Posterior cingulate gyrus (tissue), 11 donors: ENCODE data around the gene ANKRD16.

Source experiments
- DNase-seq, 10 donors: peaks; one replicate each; pipeline versions ENCODE4 v3.0.0 to v3.0.0-alpha.2; 2020 to 2021; ENCODE audit warnings: mixed read lengths in 3 of 10
- intact Hi-C: fragments of 100-400 bp; cut with DNase I; formaldehyde crosslinking; loops from one replicate; pipeline ENCODE4 v1.15.1; 2023

ANKRD16 gene

GRCh38 chr10:5814110-5815107, 75.3 kb downstream of the ANKRD16 start:
- DNase-seq, result no peak
- intact Hi-C loops, result loop anchor here (5.0 kb wide), 2 partner anchors 43 to 58 kb away; no protein-coding TSS in a partner anchor

GRCh38 chr10:5813341-5814109, 76.2 kb downstream of the ANKRD16 start, which contains the start of gene GDI2:
TSS of gene GDI2 (minus strand) at chr10:5813434. CDS start at chr10:5813258, 176 bp downstream.
- intact Hi-C loops, result loop anchor here (1.0 to 5.0 kb wide), 4 partner anchors 44 to 129 kb away; partner anchors contain the start of genes FBH1 and TASOR2
- peak; percentile 93 to 99 (median 95) for DNase-seq

GRCh38 chr10:5813091-5813340, 76.7 kb downstream of the ANKRD16 start:
- DNase-seq, result peak in 1 of 10 donors; percentile 19

GRCh38 chr10:5812283-5813090, 77.2 kb downstream of the ANKRD16 start:
- peak in 8 of 10 donors; percentile 10 to 88 (median 30) for DNase-seq

More at GRCh38 chr10:5813091-5813340, 76.7 kb downstream of the ANKRD16 start:
- intact Hi-C loops, result loop anchor here (1.0 to 5.0 kb wide), 4 partner anchors 44 to 128 kb away; partner anchors contain the start of genes FBH1 and TASOR2

More at GRCh38 chr10:5812283-5813090, 77.2 kb downstream of the ANKRD16 start:
- intact Hi-C loops, result loop anchor here (1.0 to 5.0 kb wide), 4 partner anchors 45 to 128 kb away; partner anchors contain the start of genes FBH1 and TASOR2
